ENCODE measurements around the gene TMEM273.

DNA sequence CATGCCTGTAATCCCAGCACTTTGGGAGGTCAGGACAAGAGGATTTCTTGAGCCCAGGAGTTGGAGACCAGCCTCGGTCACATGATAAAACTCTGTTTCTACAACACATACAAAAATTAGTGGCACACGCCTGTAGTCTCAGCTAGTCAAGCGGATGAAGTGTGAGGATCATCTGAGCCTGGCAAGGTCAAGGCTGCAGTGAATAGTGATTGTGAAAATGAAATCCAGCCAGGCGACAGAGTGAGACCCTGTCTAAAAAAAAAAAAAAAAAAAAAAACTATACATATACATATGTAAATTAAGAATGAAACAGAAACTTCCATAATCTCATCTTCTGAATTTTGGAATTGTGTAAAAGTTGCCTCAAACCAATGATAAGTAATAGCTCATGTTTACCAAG lies 36.2 kb downstream of the TMEM273 start:
- TF ChIP-seq, protein P1, sequence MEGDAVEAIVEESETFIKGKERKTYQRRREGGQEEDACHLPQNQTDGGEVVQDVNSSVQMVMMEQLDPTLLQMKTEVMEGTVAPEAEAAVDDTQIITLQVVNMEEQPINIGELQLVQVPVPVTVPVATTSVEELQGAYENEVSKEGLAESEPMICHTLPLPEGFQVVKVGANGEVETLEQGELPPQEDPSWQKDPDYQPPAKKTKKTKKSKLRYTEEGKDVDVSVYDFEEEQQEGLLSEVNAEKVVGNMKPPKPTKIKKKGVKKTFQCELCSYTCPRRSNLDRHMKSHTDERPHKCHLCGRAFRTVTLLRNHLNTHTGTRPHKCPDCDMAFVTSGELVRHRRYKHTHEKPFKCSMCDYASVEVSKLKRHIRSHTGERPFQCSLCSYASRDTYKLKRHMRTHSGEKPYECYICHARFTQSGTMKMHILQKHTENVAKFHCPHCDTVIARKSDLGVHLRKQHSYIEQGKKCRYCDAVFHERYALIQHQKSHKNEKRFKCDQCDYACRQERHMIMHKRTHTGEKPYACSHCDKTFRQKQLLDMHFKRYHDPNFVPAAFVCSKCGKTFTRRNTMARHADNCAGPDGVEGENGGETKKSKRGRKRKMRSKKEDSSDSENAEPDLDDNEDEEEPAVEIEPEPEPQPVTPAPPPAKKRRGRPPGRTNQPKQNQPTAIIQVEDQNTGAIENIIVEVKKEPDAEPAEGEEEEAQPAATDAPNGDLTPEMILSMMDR (IDR thresholded peaks at IDR 0.05): no peak
- no peak for TF ChIP-seq ZFX (IDR thresholded peaks at IDR 0.05; ENCODE audit: borderline replicate concordance)

Data from 22Rv1 (cell line).